SU-DHL-6 (cell line): ENCODE results near the gene BNC2.

ENCODE experiments used
- H2AFZ ChIP-seq: fragments of 200-600 bp; sonication (generic); 2 replicates; pipeline ENCODE4 v1.6.1; 2014; ENCODE audit warnings: low read depth, mild to moderate bottlenecking, moderate library complexity, mixed read lengths, antibody characterized with exemption, low read length; ENCODE audit not compliant: severe bottlenecking
- H3F3A ChIP-seq: fragments of 200-600 bp; shearing (Covaris generic); 2 replicates; pipeline ENCODE4 v1.6.0; 2016; ENCODE audit warnings: antibody characterized with exemption, mild to moderate bottlenecking; ENCODE audit not compliant: insufficient read depth
- H3K27ac ChIP-seq: fragments of 200-600 bp; sonication (generic); 2 replicates; pipeline ENCODE4 v1.5.1; 2016; ENCODE audit warnings: low read depth, mild to moderate bottlenecking, low read length, moderate library complexity, mixed read lengths
- H3K27me3 ChIP-seq: fragments of 200-600 bp; sonication (generic), shearing (Covaris generic); 2 replicates; pipeline ENCODE4 v1.6.0; 2014; ENCODE audit warnings: mild to moderate bottlenecking, low read length
- H3K36me3 ChIP-seq: fragments of 200-600 bp; sonication (generic); 2 replicates; pipeline ENCODE4 v1.6.1; 2014; ENCODE audit warnings: mild to moderate bottlenecking, low read length, mixed read lengths
- H3K4me2 ChIP-seq: fragments of 300-600, 200-600 bp; shearing (Covaris generic), sonication (generic); 2 replicates; pipeline ENCODE4 v1.6.0; 2014; ENCODE audit warnings: low read length, low read depth, mild to moderate bottlenecking; ENCODE audit not compliant: poor library complexity, severe bottlenecking
- H3K4me3 ChIP-seq: fragments of 200-600 bp; sonication (generic); 2 replicates; pipeline ENCODE4 v1.5.1; 2014; ENCODE audit warnings: antibody characterized with exemption, low read length, mild to moderate bottlenecking, mixed read lengths; ENCODE audit not compliant: insufficient read depth, poor library complexity, severe bottlenecking
- H3K79me2 ChIP-seq: fragments of 200-600 bp; sonication (generic); 2 replicates; pipeline ENCODE4 v1.6.1; 2014; ENCODE audit warnings: mild to moderate bottlenecking, low read length, moderate library complexity; ENCODE audit not compliant: insufficient read depth
- H3K9ac ChIP-seq: fragments of 200-600 bp; sonication (generic); 2 replicates; pipeline ENCODE4 v1.7.0; 2014; ENCODE audit warnings: mild to moderate bottlenecking, low read length
- H3K9me2 ChIP-seq: fragments of 200-600 bp; sonication (generic); replicated peaks from 2 replicates; pipeline ENCODE4 v1.6.1; 2014; ENCODE audit warnings: low read length; ENCODE audit not compliant: insufficient read depth
- H3K9me3 ChIP-seq: fragments of 200-600 bp; sonication (generic); 2 replicates; pipeline ENCODE4 v1.6.1; 2014; ENCODE audit warnings: low read length, mixed read lengths; ENCODE audit not compliant: insufficient read depth
- H4K20me1 ChIP-seq: fragments of 200-600 bp; sonication (generic); 2 replicates; pipeline ENCODE4 v1.6.1; 2014; ENCODE audit warnings: low read depth, mild to moderate bottlenecking, antibody characterized with exemption, low read length, moderate library complexity, mixed read lengths
- EZH2phosphoT487 ChIP-seq: fragments of 200-600 bp; sonication (generic), shearing (Covaris generic); conservative IDR thresholded peaks from 2 replicates; pipeline ENCODE4 v1.6.1; 2018; ENCODE audit warnings: mild to moderate bottlenecking, antibody characterized with exemption, low read length, moderate library complexity, mixed read lengths
- TF ChIP-seq, protein P1 (sequence below): fragments of 200-600 bp; sonication (generic); IDR thresholded peaks from one replicate; pipeline ENCODE4 v1.5.1; 2017; ENCODE audit warnings: antibody characterized with exemption, mild to moderate bottlenecking, low read length, moderate library complexity; ENCODE audit not compliant: insufficient read depth, poor library complexity, severe bottlenecking

The BNC2 gene

DNA sequence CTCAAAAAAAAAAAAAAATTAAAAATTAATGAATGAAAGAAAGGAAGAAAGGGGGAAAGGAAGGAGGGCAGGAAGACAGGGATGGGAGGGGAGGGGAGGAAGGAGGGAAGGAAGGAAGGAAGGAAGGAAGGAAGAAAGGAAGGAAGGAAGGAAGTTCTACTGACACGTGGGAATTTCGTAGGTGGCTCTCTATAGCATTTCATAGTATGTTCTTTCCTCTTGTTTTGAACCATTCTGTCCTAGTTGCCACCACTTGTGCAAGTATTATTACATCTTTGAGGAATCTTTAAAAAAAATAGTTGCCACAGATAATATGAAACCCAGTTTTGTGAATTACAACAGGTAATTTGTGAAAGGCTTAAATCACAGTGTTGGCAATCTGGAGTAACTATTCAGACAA lies 253.8 kb downstream of the BNC2 start:
- no peaks in the 10 kb centered on the region for H3K9me2 ChIP-seq
- no peak overlapping the region for H2AFZ ChIP-seq
- no peaks in the 10 kb centered on the region for H3K9me3 ChIP-seq
- no peak overlapping the region for H3K4me2 ChIP-seq
- TF ChIP-seq EZH2phosphoT487 = no peak
- TF ChIP-seq, protein P1, sequence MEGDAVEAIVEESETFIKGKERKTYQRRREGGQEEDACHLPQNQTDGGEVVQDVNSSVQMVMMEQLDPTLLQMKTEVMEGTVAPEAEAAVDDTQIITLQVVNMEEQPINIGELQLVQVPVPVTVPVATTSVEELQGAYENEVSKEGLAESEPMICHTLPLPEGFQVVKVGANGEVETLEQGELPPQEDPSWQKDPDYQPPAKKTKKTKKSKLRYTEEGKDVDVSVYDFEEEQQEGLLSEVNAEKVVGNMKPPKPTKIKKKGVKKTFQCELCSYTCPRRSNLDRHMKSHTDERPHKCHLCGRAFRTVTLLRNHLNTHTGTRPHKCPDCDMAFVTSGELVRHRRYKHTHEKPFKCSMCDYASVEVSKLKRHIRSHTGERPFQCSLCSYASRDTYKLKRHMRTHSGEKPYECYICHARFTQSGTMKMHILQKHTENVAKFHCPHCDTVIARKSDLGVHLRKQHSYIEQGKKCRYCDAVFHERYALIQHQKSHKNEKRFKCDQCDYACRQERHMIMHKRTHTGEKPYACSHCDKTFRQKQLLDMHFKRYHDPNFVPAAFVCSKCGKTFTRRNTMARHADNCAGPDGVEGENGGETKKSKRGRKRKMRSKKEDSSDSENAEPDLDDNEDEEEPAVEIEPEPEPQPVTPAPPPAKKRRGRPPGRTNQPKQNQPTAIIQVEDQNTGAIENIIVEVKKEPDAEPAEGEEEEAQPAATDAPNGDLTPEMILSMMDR = no peak
- no peak overlapping the region for H3K27ac ChIP-seq
- no peaks in the 10 kb centered on the region for H3F3A ChIP-seq
- no peak overlapping the region for H3K9ac ChIP-seq
- no peaks in the 10 kb centered on the region for H3K79me2 ChIP-seq
- H4K20me1 ChIP-seq = no peaks in the 10 kb centered on the region
- no peaks in the 10 kb centered on the region for H3K27me3 ChIP-seq
- H3K36me3 ChIP-seq = no peaks in the 10 kb centered on the region
- H3K4me3 ChIP-seq = no peak overlapping the region

DNA sequence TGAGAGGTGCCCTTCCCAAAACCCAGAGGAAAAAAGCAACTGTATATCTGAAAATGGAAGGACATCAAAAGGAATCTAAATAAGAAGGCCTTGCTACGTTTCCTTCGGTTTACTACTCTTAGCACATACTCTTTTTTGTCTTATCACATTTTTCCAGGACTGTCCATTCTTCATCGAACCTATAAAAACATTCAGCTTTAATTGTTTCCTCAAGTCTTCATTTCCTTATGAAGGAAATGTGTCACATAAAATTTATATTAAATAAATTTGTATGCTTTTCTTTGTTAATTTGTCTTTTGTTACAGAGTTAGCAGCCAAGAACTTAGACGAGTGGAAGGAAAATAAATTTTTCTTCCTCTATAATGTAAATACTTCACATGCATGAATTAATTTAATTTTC lies 255.0 kb downstream of the BNC2 start:
- Histone ChIP-seq H3K9me3 (no peaks in the 10 kb centered on the region), H3K27me3 (no peaks in the 10 kb centered on the region), H3K79me2 (no peaks in the 10 kb centered on the region), H3K4me2 (no peak overlapping the region), H3K27ac (no peak overlapping the region), H3K4me3 (no peak overlapping the region), H4K20me1 (no peaks in the 10 kb centered on the region), H2AFZ (no peak overlapping the region), H3F3A (no peaks in the 10 kb centered on the region), H3K9me2 (no peaks in the 10 kb centered on the region), H3K9ac (no peak overlapping the region), H3K36me3 (no peaks in the 10 kb centered on the region)
- TF ChIP-seq EZH2phosphoT487 = no peak
- TF ChIP-seq, protein P1 = no peak

DNA sequence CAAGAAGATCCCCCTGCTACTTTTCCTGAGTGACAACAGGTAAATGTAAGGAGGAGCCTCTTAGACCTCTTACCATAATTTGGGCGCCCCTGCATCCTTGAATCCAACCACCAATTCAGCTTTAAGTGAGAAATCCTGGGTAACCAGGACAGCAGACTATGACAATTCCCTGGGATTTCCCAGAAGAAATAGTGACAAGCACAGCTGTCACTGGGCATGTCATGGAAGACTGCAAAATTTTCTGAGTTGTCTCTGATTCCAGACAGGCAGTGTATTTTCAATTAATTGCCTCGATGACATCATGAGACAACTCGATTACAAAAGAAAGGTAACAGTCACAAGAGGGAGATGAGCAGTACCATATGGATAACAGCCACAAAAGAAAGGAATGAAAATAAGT lies 256.9 kb downstream of the BNC2 start:
- H3K79me2 ChIP-seq = no peaks in the 10 kb centered on the region
- no peaks in the 10 kb centered on the region for H3K27me3 ChIP-seq
- no peaks in the 10 kb centered on the region for H3K9me2 ChIP-seq
- H3K36me3 ChIP-seq = no peaks in the 10 kb centered on the region
- no peak overlapping the region for H2AFZ ChIP-seq
- H3K4me3 ChIP-seq = no peak overlapping the region
- no peaks in the 10 kb centered on the region for H3F3A ChIP-seq
- H4K20me1 ChIP-seq = no peaks in the 10 kb centered on the region
- no peaks in the 10 kb centered on the region for H3K9me3 ChIP-seq
- no peak overlapping the region for H3K4me2 ChIP-seq
- H3K9ac ChIP-seq = no peak overlapping the region
- H3K27ac ChIP-seq = no peak overlapping the region
- TF ChIP-seq, protein P1 = no peak
- TF ChIP-seq EZH2phosphoT487 = no peak

DNA sequence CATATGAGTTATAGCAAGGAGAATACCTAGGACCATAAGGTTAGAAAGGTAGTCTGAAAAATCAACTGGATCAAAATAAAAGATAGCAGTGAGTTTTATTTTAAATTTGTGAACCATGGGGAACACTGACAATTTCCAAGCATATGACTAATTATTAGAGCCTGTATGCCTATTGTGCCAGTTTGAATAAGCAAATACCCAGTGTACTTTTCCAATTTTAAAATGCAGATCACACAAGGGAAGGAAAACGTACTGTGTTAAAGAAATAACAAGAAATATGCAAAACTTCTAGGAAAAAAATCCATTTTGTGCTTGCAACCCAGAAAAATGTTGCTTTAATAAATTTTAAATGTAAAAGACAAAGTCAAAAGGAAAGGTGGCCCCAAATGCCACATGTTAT lies 257.4 kb downstream of the BNC2 start:
- TF ChIP-seq EZH2phosphoT487 = no peak
- TF ChIP-seq, protein P1 = no peak
- H3K79me2 ChIP-seq = no peaks in the 10 kb centered on the region

More for the DNA sequence above, 257.4 kb downstream of the BNC2 start:
- no peaks in the 10 kb centered on the region for H4K20me1 ChIP-seq
- no peak overlapping the region for H3K4me2 ChIP-seq
- no peaks in the 10 kb centered on the region for H3K9me2 ChIP-seq
- no peaks in the 10 kb centered on the region for H3K36me3 ChIP-seq
- H3K27ac ChIP-seq = no peak overlapping the region
- no peaks in the 10 kb centered on the region for H3K27me3 ChIP-seq
- no peak overlapping the region for H3K4me3 ChIP-seq
- no peaks in the 10 kb centered on the region for H3K9me3 ChIP-seq
- H3F3A ChIP-seq = no peaks in the 10 kb centered on the region
- H2AFZ ChIP-seq = no peak overlapping the region
- H3K9ac ChIP-seq = no peak overlapping the region
